ENCODE measurements around the gene IGSF5. TPM values are rescaled to one million over a fixed set of nuclear protein-coding genes. Genes with fewer than 3 reads are reported as not detected.

IGSF5 gene
- total RNA-seq, 3 donors from 2014 or later = 0.23 to 0.29 (median 0.25) TPM

DNA sequence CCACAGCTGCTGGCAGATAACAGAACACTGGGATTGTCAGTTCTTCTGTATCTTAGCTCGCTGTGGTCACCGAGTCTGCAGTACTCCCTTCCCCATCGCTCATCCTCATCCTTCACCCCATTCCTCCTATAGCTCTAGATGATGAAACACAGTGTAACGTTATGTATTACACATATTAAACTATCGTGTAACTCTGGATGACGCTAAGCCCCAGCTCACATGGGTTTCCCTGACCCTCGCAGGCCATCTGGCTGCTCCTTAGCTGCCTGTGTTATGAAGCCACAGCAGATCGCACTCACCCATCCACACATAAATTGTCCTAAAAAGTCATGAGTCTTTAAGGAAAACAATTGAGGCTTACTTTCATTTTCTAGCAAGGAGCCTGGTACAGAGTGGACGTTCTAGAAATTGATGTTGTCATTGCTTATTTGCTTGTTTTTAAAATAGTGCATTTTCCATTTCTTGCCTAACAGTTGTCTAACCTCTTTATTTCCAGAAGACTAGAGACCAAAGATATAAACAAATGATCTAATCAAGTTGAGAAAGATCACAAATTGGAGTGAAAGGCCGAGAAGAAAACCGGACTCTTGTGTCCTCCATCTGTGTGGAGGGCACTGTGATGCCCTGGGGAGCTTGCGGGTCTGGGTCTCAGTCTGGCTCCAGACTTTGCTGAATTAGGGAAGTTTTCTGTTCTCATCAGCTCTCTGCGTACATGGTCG is 97.9 kb downstream of the IGSF5 start:
- TF ChIP-seq, protein P1, sequence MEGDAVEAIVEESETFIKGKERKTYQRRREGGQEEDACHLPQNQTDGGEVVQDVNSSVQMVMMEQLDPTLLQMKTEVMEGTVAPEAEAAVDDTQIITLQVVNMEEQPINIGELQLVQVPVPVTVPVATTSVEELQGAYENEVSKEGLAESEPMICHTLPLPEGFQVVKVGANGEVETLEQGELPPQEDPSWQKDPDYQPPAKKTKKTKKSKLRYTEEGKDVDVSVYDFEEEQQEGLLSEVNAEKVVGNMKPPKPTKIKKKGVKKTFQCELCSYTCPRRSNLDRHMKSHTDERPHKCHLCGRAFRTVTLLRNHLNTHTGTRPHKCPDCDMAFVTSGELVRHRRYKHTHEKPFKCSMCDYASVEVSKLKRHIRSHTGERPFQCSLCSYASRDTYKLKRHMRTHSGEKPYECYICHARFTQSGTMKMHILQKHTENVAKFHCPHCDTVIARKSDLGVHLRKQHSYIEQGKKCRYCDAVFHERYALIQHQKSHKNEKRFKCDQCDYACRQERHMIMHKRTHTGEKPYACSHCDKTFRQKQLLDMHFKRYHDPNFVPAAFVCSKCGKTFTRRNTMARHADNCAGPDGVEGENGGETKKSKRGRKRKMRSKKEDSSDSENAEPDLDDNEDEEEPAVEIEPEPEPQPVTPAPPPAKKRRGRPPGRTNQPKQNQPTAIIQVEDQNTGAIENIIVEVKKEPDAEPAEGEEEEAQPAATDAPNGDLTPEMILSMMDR (IDR thresholded peaks at IDR 0.05) = no peak
- H3K36me3 ChIP-seq (ENCODE audit: low read depth) = no peaks in the 10 kb centered on the region
- H3K4me3 ChIP-seq = no peak overlapping the region
- no peak for DNase-seq
- intact Hi-C loops (cut with DNase I, micrococcal nuclease) = no loop called here
- H3K4me1 ChIP-seq (ENCODE audit: low read depth) = no peaks in the 10 kb centered on the region
- H3K9me3 ChIP-seq = no peaks in the 10 kb centered on the region
- no peak for ATAC-seq

DNA sequence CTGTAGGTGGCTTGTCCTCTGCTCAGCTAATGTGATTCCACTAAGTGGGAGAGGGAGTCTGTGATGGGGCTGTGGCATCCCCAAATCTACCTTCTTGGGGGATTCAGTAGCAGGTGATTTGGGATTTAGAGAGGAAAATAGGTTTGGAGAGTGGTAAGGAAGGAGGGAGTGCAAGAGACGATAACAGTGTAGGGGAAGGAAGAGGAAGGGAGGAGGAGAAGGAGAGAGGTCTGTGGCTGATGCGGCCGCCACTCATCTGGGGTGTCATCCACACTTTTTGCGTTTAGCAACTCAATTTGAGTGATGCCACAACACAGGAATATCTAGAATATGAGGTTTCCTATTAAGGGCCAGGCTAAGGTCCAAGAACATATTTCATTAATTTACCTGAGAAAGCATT is 98.5 kb downstream of the IGSF5 start:
- H3K4me1 ChIP-seq (ENCODE audit: low read depth) = no peaks in the 10 kb centered on the region
- TF ChIP-seq, protein P1 (IDR thresholded peaks at IDR 0.05) = no peak
- H3K36me3 ChIP-seq (ENCODE audit: low read depth) = no peaks in the 10 kb centered on the region
- ATAC-seq (no peak), DNase-seq (no peak)
- no peaks in the 10 kb centered on the region for H3K9me3 ChIP-seq
- no peak overlapping the region for H3K4me3 ChIP-seq
- intact Hi-C loops (cut with DNase I, micrococcal nuclease) = no loop called here

DNA sequence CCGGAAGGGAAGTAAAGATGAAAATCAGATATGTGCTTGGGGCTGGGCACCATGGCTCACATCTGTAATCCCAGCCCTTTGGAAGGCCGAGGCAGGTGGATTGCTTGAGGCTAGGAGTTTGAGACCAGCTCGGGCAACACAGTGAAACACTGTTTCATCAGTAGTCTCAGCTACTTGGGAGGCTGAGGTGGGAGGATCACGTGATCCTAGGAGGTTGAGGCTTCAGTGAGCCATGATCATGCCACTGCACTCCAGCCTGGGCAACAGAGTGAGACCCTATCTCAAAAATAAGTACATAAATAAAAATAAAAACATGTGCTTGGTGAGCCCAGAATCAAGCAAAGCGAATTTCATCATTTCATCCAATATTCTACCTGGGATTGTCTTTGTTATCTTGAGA is 98.9 kb downstream of the IGSF5 start:
- intact Hi-C loops (cut with DNase I, micrococcal nuclease) = no loop called here
- Histone ChIP-seq H3K9me3 (no peaks in the 10 kb centered on the region), H3K4me1 (ENCODE audit: low read depth) (no peaks in the 10 kb centered on the region), H3K4me3 (no peak overlapping the region), H3K36me3 (ENCODE audit: low read depth) (no peaks in the 10 kb centered on the region)
- ATAC-seq (no peak), DNase-seq (no peak)
- TF ChIP-seq, protein P1 (IDR thresholded peaks at IDR 0.05) = no peak

DNA sequence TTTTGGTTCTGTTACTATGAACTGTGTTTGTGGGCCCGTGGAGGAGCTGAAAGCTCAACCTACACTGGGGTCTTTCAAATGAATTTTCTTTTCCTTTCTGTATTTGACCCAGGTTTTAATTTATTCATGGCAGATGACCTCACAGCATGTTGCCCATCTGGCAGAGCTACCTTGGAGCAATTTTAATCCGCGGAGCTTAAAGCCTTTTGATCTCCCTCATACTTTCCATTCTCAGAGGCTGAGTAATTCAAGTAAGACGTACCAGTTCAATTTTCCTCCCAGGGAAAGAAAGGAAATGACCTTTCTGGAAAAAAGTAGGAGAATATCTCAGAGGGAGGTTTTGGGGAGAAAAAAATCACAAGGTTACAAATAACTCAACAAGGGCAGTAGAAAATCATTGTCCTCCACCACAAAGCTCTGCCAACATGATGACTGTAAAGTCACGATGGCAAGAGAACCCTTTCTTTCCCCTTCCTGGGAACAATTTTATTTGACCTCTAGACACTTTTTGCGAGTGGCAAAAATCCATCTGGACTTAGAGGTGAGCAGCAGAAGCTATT is 100.7 kb downstream of the IGSF5 start:
- TF ChIP-seq, protein P1 (IDR thresholded peaks at IDR 0.05) = no peak
- no peaks in the 10 kb centered on the region for H3K4me1 ChIP-seq (ENCODE audit: low read depth)
- intact Hi-C loops (cut with DNase I, micrococcal nuclease) = no loop called here
- ATAC-seq (no peak), DNase-seq (no peak)
- no peak overlapping the region for H3K4me3 ChIP-seq
- no peaks in the 10 kb centered on the region for H3K36me3 ChIP-seq (ENCODE audit: low read depth)
- no peaks in the 10 kb centered on the region for H3K9me3 ChIP-seq

DNA sequence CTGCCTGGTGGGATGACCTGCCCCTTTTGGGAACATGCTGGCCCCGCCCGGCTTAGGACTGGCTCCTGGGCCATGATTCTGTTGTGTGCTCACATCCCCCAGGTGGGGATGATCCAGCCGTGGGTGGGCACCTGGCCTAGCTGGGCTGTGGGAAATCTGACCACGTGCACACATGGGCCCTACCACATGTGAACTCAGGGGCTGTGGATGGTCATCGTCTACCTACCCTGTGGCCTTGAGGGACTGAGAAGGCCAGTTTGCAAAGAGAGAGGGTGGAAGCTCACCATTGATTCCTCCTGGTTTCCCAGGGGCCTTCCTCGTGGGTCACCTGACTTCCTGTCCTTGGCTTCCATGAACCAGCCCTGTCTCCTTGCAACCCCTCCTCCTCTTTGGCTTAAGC is 102.9 kb downstream of the IGSF5 start:
- TF ChIP-seq, protein P1 (IDR thresholded peaks at IDR 0.05) = no peak
- DNase-seq (no peak), ATAC-seq (no peak)
- intact Hi-C loops (cut with DNase I, micrococcal nuclease) = no loop called here
- Histone ChIP-seq H3K4me3 (no peak overlapping the region), H3K4me1 (ENCODE audit: low read depth) (no peaks in the 10 kb centered on the region), H3K9me3 (no peaks in the 10 kb centered on the region), H3K36me3 (ENCODE audit: low read depth) (no peaks in the 10 kb centered on the region)
